Panc1 (cell line): ENCODE results near the gene ANO3.

Source experiments
- POLR2AphosphoS5 ChIP-seq: IDR thresholded peaks from 2 replicates; pipeline ENCODE4 v1.6.1; 2012; ENCODE audit warnings: mild to moderate bottlenecking, low read depth, low read length, moderate library complexity
- SIN3A ChIP-seq: IDR thresholded peaks from 2 replicates; pipeline ENCODE4 v1.6.1; 2012; ENCODE audit warnings: low read depth, mild to moderate bottlenecking, low read length, moderate library complexity, borderline replicate concordance; ENCODE audit not compliant: insufficient read depth
- TCF7L2 ChIP-seq: IDR thresholded peaks from 2 replicates; pipeline ENCODE4 v1.6.1; 2011; ENCODE audit warnings: mild to moderate bottlenecking, low read depth, low read length, inconsistent platforms
- TF ChIP-seq, protein P1 (sequence below): fragments of 450-650 bp; IDR thresholded peaks from 2 replicates; pipeline ENCODE4 v1.5.1; 2017; ENCODE audit warnings: mild to moderate bottlenecking
- TF ChIP-seq, protein P2 (sequence below), 2 experiments: IDR thresholded peaks; 2 replicates each; pipeline ENCODE4 v1.6.1; 2011 to 2012; ENCODE audit warnings: low read depth in 2 of 2, control low read depth in 1 of 2, low read length in 1 of 2, mild to moderate bottlenecking in 1 of 2, moderate library complexity in 1 of 2; ENCODE audit not compliant: insufficient read depth in 1 of 2

GRCh38 chr11:26702406-26702805, 370.5 kb downstream of the ANO3 start:
- TF ChIP-seq, protein P1, sequence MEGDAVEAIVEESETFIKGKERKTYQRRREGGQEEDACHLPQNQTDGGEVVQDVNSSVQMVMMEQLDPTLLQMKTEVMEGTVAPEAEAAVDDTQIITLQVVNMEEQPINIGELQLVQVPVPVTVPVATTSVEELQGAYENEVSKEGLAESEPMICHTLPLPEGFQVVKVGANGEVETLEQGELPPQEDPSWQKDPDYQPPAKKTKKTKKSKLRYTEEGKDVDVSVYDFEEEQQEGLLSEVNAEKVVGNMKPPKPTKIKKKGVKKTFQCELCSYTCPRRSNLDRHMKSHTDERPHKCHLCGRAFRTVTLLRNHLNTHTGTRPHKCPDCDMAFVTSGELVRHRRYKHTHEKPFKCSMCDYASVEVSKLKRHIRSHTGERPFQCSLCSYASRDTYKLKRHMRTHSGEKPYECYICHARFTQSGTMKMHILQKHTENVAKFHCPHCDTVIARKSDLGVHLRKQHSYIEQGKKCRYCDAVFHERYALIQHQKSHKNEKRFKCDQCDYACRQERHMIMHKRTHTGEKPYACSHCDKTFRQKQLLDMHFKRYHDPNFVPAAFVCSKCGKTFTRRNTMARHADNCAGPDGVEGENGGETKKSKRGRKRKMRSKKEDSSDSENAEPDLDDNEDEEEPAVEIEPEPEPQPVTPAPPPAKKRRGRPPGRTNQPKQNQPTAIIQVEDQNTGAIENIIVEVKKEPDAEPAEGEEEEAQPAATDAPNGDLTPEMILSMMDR, result no peak
- no peak for TF ChIP-seq POLR2AphosphoS5
- TF ChIP-seq, protein P2, sequence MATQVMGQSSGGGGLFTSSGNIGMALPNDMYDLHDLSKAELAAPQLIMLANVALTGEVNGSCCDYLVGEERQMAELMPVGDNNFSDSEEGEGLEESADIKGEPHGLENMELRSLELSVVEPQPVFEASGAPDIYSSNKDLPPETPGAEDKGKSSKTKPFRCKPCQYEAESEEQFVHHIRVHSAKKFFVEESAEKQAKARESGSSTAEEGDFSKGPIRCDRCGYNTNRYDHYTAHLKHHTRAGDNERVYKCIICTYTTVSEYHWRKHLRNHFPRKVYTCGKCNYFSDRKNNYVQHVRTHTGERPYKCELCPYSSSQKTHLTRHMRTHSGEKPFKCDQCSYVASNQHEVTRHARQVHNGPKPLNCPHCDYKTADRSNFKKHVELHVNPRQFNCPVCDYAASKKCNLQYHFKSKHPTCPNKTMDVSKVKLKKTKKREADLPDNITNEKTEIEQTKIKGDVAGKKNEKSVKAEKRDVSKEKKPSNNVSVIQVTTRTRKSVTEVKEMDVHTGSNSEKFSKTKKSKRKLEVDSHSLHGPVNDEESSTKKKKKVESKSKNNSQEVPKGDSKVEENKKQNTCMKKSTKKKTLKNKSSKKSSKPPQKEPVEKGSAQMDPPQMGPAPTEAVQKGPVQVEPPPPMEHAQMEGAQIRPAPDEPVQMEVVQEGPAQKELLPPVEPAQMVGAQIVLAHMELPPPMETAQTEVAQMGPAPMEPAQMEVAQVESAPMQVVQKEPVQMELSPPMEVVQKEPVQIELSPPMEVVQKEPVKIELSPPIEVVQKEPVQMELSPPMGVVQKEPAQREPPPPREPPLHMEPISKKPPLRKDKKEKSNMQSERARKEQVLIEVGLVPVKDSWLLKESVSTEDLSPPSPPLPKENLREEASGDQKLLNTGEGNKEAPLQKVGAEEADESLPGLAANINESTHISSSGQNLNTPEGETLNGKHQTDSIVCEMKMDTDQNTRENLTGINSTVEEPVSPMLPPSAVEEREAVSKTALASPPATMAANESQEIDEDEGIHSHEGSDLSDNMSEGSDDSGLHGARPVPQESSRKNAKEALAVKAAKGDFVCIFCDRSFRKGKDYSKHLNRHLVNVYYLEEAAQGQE (IDR thresholded peaks at IDR 0.05; ENCODE audit: insufficient read depth in 1 of 2, low read depth in 2 of 2, low read length in 1 of 2), result no peak
- TF ChIP-seq SIN3A, result no peak
- no peak for TF ChIP-seq TCF7L2
